CD4-positive, alpha-beta T cell treated with Interleukin-15 for 1 hour (primary cell): Measurements from ENCODE around the gene BANK1.

ENCODE experiments used
- DNase-seq: peaks from one replicate; pipeline ENCODE4 v3.0.0-alpha.2; 2020

Gene BANK1

DNA sequence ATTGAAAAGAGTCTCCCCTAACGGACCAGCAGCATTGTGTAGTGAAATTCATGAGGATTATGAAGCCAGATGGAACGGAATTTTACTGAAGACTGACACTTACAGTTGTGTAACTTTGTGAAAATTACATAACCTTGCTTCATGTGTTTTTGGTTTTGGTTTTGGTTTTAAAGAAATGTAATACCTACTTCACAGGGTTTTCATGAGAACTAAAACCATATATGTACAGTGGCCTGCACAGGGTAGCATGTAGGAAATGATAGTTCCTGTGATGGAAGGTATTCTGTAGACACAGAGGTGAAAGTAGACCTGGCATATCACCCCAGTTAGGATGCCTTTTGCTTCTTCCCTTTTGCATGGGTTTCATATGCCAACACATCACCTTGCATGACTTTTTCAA lies 247.0 kb downstream of the BANK1 start:
- DNase-seq = no peak

DNA sequence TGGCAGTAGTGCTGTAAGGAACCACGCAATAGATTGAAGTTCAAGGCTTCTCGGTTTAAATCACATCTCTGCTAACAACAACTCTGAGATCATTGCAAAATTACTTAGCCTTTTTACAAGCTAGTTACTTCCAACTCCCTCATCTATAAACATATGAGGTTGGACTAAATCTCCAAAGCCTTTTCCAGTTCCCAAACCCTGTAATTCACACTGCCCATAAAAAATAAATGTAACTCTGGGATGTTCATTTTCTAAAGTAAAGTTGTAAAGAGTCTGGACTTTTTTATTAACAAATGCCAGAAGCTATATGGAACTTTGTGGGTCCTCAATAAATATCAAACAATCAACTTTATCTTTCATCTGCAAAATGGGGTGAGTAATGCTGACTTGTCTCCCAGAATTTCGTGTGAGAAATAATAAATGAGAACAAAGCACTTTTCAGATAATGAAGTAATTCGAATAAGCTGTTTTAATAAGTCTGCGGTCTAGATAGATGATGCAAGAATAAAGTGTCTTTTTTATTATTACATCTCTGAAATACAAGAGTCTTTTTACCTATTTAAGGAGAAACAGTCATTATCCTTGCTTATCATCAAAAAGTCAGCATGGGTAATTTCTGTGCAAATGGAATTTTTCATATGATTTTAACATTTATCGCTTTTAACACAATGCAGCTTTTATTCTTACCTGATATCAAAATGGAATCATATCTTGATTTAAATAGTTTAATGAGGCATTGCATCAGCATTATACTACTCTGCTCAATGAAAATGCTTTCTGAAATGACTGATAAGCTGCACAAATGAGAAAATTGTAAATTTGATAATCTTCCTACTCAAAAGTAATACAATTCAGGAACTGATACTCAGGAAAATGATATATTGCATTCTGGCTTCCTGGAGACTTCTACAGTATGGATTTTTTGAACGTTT lies 252.6 kb downstream of the BANK1 start:
- DNase-seq = no peak

DNA sequence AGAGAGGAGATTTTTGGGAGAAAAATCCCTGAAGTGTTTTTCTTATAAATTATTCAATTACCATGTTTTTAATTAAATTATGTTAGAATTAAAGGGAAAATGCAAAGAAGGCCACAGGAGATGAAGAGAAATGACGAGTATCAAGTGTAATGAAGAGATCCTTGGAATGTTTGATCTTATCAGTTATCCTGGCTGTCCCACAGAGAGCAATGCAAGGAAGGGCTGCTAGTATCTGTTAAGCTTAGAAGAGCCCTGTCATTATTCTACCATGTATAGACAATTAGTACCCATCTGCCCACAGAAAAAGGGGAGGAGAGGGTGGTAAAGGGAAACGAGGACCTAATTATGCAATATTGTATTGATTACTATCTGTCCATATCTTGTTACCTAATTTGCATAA lies 257.1 kb downstream of the BANK1 start:
- DNase-seq = no peak

DNA sequence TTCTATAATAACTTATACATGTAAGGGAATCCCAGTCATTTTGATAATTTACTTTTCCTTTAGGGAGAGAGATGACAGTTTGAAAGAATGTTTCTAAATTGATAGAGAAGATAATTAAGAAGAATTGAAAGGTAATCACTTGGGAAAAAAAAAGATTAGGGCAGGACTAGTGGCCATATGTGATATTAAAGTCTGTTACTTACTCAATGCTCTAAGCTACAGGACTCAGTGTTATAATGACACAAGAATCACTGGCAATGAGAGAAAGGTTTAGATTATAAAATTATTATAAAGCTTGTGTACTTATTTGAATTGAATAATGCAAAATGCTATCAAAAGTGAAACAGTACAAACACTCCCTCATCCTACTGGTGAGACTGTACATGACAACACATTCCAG lies 265.3 kb downstream of the BANK1 start:
- DNase-seq = no peak

DNA sequence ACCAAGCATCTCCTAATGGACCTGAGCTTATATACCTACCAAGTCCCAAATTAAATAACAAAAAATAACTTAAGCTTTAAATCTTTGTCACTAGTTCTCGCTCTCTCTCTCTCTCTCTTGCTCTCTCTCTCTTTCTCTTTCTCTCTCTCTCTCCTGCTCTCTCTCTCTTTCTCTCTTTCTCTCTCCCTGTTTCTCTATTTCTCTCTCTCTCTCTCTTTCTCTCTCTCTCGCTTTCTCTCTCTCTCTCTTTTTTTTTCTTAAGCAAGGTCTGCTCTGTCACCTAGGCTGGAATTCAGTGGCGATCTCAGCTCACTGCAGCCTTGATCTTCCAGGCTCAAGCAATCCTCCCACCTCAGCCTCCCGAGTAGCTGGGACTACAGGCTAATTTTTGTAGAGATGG lies 266.6 kb downstream of the BANK1 start:
- DNase-seq = no peak

DNA sequence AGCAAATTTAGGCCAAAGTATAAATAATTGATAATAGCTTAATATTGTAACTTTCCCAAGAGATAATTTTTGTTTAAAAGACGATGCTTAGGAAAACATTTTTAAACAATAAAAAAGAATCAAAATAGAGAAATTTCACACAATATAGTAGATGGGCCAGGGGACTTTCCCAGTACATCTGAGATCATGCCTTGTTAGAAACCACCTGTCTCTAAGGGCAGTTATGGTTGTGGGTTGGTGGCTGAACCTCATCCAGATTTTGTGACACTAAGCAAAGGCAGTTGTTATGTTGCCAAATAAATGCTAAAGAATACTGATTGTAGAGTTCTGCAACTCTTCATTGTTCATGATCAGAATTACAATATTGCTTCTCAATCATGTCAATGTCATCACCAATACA lies 270.6 kb downstream of the BANK1 start:
- DNase-seq = no peak

DNA sequence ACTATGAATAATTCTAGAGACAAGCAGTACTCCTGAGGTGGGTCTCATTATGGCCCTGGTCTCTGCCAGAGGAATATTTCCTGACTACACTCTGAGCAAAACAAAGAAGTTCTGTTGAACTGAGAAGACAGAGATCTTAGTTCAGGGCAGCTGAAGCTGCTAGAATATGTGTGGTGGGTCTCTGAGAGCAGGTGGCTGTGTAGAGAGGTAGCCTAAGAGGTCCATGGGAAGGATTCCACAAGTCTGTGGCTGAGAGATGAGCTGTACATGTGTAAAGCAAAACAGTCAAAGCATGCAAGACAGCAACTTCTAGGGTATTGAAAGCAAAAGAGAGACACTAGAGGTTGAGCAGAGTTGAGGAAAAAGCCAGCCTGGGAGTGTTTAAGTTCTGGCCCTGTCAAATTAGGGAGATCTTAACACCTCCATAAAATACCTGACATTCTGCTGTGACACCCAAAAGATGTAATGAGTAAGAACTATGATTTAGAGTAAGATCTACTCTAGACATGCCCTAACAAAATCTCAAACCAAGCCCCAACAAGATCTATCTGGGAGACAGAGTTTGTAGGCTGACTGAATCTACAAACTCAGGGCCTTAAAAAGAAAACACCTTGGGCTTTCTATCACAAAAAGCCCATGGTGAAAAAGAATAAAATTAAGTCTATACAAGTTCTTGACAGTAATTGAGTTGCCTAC lies 274.4 kb downstream of the BANK1 start:
- DNase-seq = no peak

DNA sequence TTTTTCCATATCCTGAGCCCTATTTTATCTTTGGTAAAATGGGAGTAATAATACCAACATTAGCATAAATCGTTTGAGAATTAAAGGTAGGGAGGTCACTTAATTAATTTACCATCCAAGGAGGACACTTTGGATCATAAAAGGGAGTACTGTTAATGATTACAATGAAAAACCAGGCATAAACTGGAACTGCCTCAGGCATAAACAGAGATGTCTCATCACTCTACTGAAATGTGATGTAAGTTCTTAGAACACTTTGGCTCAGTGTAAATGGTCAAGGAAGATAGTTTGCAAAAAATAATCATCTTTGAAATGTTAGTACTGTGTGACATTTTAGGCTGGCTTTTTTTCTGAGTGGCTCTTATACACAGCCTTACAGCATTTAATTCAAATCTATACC lies 286.1 kb downstream of the BANK1 start:
- DNase-seq = no peak

DNA sequence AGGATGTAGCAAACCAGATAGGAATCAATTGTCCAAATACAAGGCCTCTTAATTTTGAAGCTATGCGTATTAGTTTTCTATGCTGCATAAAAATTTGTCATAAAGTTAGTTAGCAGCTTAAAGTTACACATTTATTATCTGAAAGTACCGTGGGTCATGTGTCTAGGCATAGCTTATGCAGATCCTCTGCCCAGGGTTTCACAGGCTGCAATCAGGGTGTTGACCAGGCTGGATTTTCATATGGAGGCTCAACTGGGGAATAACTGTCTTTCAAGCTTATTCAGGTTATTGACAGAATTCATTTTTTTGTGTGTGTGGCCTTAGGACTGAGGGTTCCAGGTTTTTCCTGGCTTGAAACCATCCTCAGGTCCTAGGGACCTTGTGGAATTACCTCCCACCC lies 289.7 kb downstream of the BANK1 start:
- DNase-seq = no peak

DNA sequence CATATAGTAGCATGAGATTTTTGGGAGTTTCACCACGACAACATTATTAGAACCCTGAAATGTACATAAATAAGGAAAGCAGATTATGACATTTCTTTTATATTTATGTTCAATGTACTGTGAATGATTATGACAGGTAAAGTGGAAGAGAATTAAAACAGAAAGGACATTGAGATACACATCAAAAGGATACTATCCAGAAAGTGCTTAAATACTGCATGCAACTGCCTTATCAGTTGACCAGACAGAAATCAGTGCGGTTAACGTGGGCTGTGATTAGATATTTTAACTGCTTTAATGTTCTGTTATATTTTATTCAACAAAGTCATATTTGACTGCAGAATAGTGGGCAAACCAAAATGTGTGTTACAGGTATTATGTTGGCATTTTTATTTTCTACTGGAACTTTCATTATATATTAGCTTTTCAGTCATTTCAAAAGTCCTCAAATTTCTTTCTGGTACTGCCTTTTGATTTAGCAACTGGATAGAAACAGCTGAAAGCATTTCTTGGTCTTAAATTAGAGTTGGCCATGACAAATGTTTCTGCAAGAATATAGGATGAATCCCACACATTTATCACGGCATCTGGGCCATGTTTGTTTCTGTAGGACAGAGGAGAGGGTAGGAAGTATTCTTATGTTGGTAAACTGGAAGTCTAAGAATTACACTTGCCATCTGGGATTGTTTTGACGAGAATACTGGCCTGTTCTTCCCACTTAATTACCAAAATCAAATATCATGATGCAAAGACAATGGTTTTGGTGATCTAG lies 299.5 kb downstream of the BANK1 start:
- no peak for DNase-seq

DNA sequence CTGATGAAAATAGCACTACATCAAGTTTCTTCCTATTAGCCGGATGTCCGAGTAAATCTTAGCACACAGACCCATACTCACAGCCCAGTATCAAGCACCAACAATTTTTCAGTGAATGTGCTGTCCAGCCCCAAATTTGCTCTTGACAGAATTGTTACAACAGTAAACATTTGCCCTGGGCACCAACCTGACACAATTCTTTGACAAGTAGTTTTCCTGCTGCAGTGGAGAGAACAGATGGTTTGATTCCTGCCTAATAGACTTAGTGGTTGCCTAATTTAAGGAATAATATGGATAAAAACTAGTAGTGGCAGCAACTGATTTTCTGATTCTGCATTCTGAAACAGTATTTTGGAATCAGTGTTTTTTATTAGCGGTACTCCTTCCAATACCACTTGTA lies 301.1 kb downstream of the BANK1 start:
- no peak for DNase-seq

DNA sequence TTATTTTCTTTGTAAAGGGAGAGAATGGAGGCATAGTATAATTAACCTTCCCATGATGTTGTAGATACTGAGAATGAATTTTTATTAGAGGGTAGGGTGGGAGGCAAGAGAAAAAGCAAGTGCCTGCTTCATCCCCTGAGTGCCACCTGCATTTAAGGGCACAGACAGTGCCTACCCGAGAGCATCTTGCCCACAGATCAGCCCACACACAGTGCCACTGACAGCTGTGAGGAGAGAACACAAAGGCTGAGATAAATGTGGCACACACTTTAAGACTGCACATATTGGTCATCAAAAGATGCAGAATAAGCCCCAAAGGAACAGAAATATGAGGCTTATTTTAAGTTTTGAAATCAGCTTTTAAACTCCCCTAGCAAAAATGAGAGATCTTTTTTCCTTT lies 304.0 kb downstream of the BANK1 start:
- DNase-seq = no peak

DNA sequence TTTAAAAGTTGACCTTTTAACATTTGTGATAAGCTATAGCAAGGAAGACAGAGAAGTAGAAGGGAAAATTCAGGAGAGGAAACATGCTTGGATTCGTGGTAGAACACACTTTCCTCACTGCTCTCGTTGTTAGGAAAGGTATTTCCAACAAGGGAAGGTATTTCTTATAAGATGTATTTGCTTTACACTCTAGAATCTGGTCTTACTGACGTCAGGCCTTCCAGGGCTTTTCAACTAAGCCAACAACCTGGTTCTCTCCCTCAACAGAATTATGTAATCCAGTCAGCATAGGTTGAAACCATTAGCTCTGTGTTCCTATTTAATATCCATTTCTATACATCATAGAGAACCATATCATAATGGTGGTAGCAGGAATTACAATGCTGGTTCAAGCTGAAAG lies 312.8 kb downstream of the BANK1 start:
- DNase-seq = no peak

DNA sequence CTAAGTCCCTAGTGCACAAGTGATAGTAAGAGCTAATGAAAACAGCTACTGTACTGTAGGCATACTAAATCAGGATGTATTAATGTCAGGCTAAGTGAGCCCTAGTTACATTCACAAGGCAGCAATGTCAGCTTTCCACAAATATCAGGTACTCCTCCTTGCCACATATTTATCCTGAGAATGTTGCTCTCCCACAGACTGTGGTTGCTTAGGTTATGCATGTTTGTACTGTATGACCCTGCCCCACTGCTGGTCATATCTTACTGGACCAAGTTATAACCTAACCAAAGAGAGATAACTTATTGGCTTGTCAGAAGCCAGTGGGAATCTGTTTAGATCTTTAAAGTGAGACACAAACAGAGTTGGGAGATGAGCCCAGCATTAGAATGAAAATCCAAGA lies 313.7 kb downstream of the BANK1 start:
- no peak for DNase-seq

DNA sequence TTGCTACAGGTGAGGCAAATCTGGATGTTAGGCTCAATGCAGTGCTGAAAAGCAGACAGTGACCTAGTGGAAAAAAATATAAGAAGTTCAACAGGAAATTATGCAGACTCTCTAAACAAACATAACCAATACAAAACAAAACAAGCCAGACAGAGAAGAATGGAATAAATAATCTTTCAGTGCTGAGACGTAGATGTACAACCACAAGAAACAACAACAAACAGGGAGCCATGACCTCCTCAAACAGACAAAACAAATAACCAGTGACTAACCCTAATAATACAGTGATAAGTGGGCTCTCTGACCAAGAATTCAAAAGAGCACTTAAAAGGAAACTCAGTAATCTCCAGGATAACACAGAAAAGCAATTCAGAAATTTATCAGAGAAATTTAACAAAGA lies 315.5 kb downstream of the BANK1 start:
- DNase-seq = no peak

DNA sequence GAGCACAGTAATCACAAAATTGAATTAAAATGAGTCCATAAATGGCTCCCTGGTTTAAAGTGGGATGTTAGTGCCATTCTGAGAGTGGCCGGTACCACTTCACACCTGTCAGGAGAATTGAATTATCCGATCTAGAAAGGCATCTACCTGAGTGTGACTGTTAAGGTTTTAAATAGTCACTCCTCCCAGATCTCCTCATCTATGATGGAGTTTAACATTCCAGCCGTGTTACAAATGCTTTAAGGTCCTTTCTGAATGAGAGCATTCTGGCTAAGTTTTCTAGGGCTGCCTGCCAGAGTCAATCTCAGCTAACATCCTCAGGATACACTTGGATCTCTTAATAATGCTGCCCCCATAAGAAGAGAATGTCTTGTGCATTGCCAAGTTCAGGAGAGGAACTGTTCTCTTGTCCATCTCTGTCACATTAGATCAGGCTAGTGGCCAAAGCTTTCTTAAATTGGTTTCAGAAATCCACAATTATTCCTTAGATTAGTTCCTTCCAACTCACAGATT lies 323.6 kb downstream of the BANK1 start:
- DNase-seq = no peak

DNA sequence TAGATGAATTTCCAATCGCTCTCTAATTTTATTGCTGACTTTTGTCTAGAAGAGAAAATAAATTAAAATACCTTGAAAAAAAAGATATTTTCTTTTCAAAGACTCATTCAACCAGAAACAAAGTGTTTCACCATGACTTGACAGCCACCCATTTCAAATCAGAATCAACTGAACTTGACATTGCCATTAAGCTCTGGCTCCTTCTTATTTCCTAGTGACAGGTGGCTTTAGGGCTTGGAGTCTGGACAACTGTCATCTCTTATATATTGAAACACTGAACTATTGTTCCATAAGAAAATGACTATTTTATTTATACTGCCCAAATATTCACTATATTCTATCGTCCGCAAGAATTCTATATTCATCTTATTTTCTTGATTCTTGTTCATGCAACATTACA lies 325.6 kb downstream of the BANK1 start:
- no peak for DNase-seq

DNA sequence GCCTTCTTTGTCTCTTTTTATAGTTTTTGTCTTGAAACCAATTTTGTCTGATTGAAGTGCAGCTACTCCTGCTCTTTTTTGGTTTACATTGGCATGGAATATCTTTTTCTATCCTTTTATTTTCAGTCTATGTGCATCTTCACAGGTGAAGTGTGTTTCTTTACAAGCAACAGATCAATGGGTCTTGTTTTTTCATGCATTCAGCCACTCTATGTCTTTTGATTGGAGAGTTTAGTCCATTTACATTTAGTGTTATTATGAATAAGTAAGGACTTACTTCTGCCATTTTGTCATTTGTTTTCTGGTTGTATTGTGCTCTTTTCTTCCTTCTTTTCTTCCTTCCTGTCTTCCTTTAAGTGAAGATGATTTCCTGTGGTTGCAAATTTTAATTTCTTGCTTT lies 330.3 kb downstream of the BANK1 start:
- no peak for DNase-seq
